ENCODE data around the gene MUC5AC. TPM values are rescaled to one million over a fixed set of nuclear protein-coding genes. Genes with fewer than 3 reads are reported as not detected.

The MUC5AC gene
- polyA plus RNA-seq, 1 donor (not counting 4 experiments of a cell fraction or from before 2014, with no cell fraction given) = not detected

DNA sequence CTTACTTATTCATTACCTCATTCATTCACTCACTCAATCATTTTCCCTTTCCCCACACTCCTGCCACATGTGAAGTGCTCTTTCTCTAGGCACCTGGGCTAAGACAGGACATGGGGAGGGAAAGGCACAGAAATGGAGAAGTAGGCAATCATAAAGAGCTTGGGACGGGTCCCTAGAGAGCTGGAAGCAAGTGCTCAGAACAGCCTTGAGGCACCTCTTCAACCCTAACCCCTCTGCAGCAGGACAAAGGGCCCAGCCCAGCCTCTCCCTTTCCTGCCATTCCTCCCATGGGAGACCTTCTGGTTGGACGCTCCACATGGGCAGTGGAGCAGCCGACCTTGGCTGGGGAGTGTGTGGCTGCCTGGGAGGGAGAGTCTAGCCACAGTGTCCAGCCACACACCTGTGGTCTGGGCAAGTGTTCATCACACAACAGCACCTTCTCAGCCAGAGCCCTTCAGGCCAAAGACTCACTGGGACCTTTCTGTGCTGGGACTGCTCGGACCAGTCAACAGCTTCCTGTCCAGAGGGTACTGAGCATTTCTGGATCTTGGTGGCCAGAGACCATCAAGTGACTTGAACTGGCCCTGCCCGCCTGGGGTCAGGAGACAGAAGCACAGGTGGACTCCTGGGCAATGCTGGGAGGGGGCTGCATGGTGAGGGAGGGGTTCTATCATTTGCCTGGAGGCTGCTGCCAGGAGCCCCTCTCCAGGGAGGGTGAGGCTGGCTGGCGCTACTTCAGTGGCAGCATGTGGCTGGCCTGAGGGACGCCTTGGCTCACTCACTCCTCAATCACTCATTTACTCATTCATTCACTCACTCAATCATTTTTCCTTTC is 1.0 kb upstream of the MUC5AC start:
- no peaks in the 10 kb centered on the region for H3K27me3 ChIP-seq (ENCODE audit: control insufficient read depth, extremely low read depth, insufficient read depth, low read length)
- TF ChIP-seq, protein P1, sequence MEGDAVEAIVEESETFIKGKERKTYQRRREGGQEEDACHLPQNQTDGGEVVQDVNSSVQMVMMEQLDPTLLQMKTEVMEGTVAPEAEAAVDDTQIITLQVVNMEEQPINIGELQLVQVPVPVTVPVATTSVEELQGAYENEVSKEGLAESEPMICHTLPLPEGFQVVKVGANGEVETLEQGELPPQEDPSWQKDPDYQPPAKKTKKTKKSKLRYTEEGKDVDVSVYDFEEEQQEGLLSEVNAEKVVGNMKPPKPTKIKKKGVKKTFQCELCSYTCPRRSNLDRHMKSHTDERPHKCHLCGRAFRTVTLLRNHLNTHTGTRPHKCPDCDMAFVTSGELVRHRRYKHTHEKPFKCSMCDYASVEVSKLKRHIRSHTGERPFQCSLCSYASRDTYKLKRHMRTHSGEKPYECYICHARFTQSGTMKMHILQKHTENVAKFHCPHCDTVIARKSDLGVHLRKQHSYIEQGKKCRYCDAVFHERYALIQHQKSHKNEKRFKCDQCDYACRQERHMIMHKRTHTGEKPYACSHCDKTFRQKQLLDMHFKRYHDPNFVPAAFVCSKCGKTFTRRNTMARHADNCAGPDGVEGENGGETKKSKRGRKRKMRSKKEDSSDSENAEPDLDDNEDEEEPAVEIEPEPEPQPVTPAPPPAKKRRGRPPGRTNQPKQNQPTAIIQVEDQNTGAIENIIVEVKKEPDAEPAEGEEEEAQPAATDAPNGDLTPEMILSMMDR (optimal IDR thresholded peaks at IDR 0.05 in 1 of 3, IDR thresholded peaks at IDR 0.05 in 1 of 3, conservative IDR thresholded peaks at IDR 0.05 in 1 of 3; ENCODE audit: extremely low read depth in 1 of 3, insufficient read depth in 2 of 3, low read length in 3 of 3) = no peak
- TF ChIP-seq EZH2 (IDR thresholded peaks at IDR 0.05; ENCODE audit: low read length) = no peak
- H3K9ac ChIP-seq (ENCODE audit: control insufficient read depth, extremely low read depth, insufficient read depth, low read length) = no peak overlapping the region
- no peaks in the 10 kb centered on the region for H3K79me2 ChIP-seq (ENCODE audit: control insufficient read depth, insufficient read depth, low read length)
- no peaks in the 10 kb centered on the region for H4K20me1 ChIP-seq (ENCODE audit: control insufficient read depth, extremely low read depth, insufficient read depth, low read length)
- dilution Hi-C loops (cut with MboI; ENCODE audit: extremely low pct_ligation_motif_present, low sequenced_read_pairs) = no loop called here
- no peaks in the 10 kb centered on the region for H3K9me3 ChIP-seq (ENCODE audit: control insufficient read depth, low read depth, low read length)
- no peak overlapping the region for H3K4me3 ChIP-seq (ENCODE audit: control insufficient read depth in 2 of 3, extremely low read depth in 1 of 3, insufficient read depth in 2 of 3, low read depth in 1 of 3, low read length in 3 of 3)
- H3K4me2 ChIP-seq (ENCODE audit: control insufficient read depth, extremely low read depth, insufficient read depth, low read depth, low read length) = no peak overlapping the region
- FAIRE-seq (no peak), DNase-seq (ENCODE audit: low read depth, low spot score) (no peak)
- H3K9me1 ChIP-seq (ENCODE audit: control insufficient read depth, extremely low read depth, insufficient read depth, low read length) = no peaks in the 10 kb centered on the region
- H2AFZ ChIP-seq (ENCODE audit: control insufficient read depth, low read length) = no peak overlapping the region
- H3K4me1 ChIP-seq (ENCODE audit: control insufficient read depth, extremely low read depth, insufficient read depth, low read length) = no peaks in the 10 kb centered on the region
- no peaks in the 10 kb centered on the region for H3K36me3 ChIP-seq (ENCODE audit: control insufficient read depth in 2 of 2, extremely low read depth in 1 of 2, insufficient read depth in 2 of 2, low read length in 2 of 2)
- H3K27ac ChIP-seq (ENCODE audit: control insufficient read depth, insufficient read depth, low read length) = no peak overlapping the region

DNA sequence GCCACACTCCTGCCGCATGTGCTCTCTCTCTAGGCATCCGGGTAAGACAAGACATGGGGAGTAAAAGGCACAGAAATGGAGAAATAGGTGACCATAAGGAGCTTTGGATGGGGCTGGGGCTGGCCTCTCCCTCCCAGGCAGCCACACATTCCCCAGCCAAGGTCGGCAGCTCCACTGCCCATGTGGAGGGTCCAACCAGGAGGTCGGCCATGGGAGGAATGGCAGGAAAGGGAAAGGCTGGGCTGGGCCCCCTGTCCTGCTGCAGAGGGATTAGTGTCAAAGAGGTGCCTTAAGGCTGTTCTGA is 460 bp upstream of the MUC5AC start:
- H2AFZ ChIP-seq (ENCODE audit: control insufficient read depth, low read length) = no peak overlapping the region
- no peak for FAIRE-seq
- H3K9ac ChIP-seq (ENCODE audit: control insufficient read depth, extremely low read depth, insufficient read depth, low read length) = no peak overlapping the region
- H3K4me3 ChIP-seq (ENCODE audit: control insufficient read depth in 2 of 3, extremely low read depth in 1 of 3, insufficient read depth in 2 of 3, low read depth in 1 of 3, low read length in 3 of 3) = no peak overlapping the region
- H3K27ac ChIP-seq (ENCODE audit: control insufficient read depth, insufficient read depth, low read length) = no peak overlapping the region
- H3K36me3 ChIP-seq (ENCODE audit: control insufficient read depth in 2 of 2, extremely low read depth in 1 of 2, insufficient read depth in 2 of 2, low read length in 2 of 2) = no peaks in the 10 kb centered on the region
- TF ChIP-seq, protein P1 (optimal IDR thresholded peaks at IDR 0.05 in 1 of 3, IDR thresholded peaks at IDR 0.05 in 1 of 3, conservative IDR thresholded peaks at IDR 0.05 in 1 of 3; ENCODE audit: extremely low read depth in 1 of 3, insufficient read depth in 2 of 3, low read length in 3 of 3) = no peak
- TF ChIP-seq EZH2 (IDR thresholded peaks at IDR 0.05; ENCODE audit: low read length) = no peak
- H3K9me3 ChIP-seq (ENCODE audit: control insufficient read depth, low read depth, low read length) = no peaks in the 10 kb centered on the region
- H3K9me1 ChIP-seq (ENCODE audit: control insufficient read depth, extremely low read depth, insufficient read depth, low read length) = no peaks in the 10 kb centered on the region
- no peaks in the 10 kb centered on the region for H4K20me1 ChIP-seq (ENCODE audit: control insufficient read depth, extremely low read depth, insufficient read depth, low read length)
- dilution Hi-C loops (cut with MboI; ENCODE audit: extremely low pct_ligation_motif_present, low sequenced_read_pairs) = no loop called here
- DNase-seq (ENCODE audit: low read depth, low spot score) = no peak
- H3K79me2 ChIP-seq (ENCODE audit: control insufficient read depth, insufficient read depth, low read length) = no peaks in the 10 kb centered on the region
- H3K27me3 ChIP-seq (ENCODE audit: control insufficient read depth, extremely low read depth, insufficient read depth, low read length) = no peaks in the 10 kb centered on the region
- no peak overlapping the region for H3K4me2 ChIP-seq (ENCODE audit: control insufficient read depth, extremely low read depth, insufficient read depth, low read depth, low read length)
- H3K4me1 ChIP-seq (ENCODE audit: control insufficient read depth, extremely low read depth, insufficient read depth, low read length) = no peaks in the 10 kb centered on the region
